SH-SY5Y (cell line): ENCODE measurements around the gene PDE1C.

Experiments
- GATA2 ChIP-seq: IDR thresholded peaks from 2 replicates; pipeline ENCODE4 v1.6.1; 2011; ENCODE audit warnings: mild to moderate bottlenecking, low read depth, low read length
- GATA3 ChIP-seq: IDR thresholded peaks from 2 replicates; pipeline ENCODE4 v1.6.1; 2011; ENCODE audit warnings: low read depth, mild to moderate bottlenecking, low read length, moderate library complexity

DNA sequence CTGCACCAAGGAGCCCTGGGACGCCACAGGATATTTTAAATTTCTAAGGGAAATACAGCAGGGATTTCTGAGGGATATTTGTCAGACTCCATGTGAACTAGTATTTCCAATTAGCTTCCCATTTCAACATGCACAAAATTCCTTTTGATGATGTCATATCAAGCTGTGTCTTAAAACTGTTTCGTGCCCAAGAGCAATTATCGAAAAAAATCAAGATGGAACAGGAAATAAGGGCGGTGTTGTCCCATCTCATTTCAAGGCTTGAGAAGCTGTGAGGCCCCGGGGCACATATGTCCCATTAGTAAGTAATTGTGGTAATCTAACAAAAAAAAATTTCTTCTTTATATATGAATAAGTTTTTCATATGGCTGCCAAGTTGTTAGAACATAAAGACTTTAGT lies 335.8 kb downstream of the PDE1C start:
- TF ChIP-seq GATA2 (no peak), GATA3 (no peak)
